WI38 (cell line): ENCODE measurements around the gene IFI30.

Experiments used
- H3K4me3 ChIP-seq: 2 replicates; pipeline ENCODE4 v1.5.1; 2011; ENCODE audit warnings: low read depth, mild to moderate bottlenecking, control low read depth, low read length
- TF ChIP-seq, protein P1 (sequence below): IDR thresholded peaks from 2 replicates; pipeline ENCODE4 v1.5.1; 2012; ENCODE audit warnings: low read depth, mild to moderate bottlenecking, control low read depth, low read length

Gene IFI30

DNA sequence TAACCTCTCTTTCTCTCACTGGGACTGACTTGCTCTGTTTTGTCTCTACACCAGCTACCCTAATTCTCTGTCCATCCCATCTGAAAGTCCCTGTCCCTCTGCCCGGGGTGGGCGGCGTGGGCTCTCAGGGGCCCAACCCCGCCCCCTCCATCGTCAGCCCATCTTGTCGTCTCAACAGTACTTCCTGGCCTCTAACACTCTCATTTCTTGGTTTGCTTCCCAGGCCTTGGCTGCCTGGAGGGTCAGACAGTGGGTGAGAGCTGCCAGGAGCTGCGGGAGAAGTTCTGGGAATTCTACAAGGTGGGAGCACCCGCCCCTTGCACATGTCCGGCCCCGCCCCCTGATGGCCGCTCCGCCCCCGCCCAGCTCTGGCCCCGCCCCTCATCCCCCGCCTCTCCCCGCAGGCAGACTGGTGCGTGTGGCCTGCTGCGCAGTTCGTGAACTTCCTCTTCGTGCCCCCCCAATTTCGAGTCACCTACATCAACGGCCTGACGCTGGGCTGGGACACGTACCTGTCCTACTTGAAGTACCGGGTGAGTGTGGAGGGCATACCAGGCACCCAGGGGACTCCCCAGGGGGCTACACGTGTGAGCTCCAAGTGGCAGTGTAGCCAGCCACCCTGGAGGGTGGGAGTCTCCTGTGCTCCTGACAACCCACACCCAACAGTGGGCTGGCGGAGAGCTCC is 21.1 kb downstream of the IFI30 start:
- TF ChIP-seq, protein P1, sequence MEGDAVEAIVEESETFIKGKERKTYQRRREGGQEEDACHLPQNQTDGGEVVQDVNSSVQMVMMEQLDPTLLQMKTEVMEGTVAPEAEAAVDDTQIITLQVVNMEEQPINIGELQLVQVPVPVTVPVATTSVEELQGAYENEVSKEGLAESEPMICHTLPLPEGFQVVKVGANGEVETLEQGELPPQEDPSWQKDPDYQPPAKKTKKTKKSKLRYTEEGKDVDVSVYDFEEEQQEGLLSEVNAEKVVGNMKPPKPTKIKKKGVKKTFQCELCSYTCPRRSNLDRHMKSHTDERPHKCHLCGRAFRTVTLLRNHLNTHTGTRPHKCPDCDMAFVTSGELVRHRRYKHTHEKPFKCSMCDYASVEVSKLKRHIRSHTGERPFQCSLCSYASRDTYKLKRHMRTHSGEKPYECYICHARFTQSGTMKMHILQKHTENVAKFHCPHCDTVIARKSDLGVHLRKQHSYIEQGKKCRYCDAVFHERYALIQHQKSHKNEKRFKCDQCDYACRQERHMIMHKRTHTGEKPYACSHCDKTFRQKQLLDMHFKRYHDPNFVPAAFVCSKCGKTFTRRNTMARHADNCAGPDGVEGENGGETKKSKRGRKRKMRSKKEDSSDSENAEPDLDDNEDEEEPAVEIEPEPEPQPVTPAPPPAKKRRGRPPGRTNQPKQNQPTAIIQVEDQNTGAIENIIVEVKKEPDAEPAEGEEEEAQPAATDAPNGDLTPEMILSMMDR, result no peak
- no peak overlapping the region for H3K4me3 ChIP-seq

DNA sequence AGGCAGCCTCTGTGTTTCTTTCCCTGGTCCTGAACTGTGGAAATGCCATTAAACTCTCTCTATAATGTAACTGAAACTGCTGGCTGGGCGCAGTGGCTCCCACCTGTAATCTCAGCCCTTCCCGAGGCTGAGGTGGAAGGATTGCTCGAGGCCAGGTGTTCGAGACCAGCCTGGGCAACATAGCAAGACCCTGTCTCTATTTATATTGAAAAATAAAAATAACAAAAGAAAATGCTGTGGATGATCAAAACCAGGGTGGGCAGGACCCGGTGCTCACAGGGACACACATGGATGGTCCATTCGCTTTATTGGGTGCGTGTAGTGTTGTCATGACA is 22.9 kb downstream of the IFI30 start:
- H3K4me3 ChIP-seq, result no peak overlapping the region
- TF ChIP-seq, protein P1, result no peak

DNA sequence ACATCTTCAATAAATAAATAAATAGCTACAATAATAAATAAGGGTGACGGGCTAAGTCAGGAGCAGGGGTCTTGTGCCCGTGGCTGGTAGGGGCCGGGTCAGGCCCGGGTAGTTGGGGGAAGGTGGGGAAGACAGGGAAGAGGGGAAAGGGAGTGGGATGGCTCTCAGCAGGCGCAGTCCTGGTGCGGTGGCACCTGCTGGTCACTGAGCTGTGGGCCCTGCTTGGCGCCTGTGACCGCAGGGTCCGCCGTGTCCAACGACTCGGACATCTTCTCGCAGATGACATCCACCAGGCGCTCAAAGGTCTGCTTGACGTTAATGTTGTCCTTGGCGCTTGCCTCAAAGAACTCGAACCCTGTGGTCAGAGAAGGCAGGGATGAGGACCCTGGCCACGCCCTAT is 23.7 kb downstream of the IFI30 start:
- no peak overlapping the region for H3K4me3 ChIP-seq
- TF ChIP-seq, protein P1, result no peak

DNA sequence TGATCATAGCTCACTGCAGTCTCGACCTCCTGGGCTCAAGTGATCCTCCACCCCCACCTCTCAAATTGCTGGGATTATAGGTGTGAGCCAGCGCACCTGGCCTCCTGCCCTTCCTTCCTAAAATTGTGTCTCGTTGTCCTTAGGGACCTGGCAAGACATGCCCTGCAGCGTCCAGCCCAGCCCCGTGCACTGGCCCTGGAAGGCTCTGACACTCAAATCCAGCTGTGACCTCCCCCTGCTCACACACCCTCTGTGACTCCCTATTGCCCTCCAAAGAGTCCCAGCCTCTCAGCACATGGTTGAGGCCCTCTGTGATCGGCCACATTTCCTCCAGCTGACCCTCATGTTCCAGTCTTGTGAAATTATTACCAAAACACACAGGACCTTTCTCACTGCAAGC is 24.3 kb downstream of the IFI30 start:
- H3K4me3 ChIP-seq, result no peak overlapping the region
- TF ChIP-seq, protein P1, result no peak

DNA sequence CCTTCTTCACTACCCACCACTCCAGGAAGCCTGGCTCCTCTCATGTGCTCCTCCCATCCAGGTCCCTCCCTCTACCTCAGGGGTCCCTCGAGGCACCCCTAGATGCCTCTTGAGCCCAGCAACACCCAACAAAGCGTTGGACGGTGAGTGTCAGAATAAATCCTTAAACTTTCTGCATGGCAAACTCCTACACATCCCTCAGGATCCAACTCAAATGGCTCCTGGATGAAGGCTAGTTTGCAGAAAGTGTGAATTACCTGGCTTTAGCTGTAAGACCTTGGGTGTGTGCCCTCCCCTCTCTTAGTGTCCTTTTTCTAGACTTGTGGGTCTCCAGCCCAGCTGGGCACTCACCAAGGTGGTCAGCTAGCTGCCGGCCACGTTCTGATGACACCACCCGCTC is 24.8 kb downstream of the IFI30 start:
- H3K4me3 ChIP-seq, result no peak overlapping the region
- TF ChIP-seq, protein P1, result no peak

DNA sequence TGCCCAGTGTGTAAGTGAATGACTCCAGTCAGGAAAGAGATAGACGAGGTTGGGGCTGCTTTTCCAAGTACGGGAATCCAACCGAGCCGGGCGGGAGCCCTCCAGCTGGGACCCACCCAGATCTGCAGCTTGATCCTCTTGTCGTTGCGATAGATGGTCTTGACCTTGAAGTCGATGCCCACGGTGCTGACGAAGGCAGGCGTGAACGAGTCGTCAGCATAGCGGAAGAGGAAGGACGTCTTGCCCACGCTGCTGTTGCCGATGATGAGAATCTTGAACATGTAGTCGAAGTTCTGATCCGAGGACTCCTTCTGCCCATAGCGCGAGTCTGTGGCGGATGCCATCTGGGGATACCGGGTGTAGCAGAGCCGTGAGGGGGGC is 28.8 kb downstream of the IFI30 start:
- TF ChIP-seq, protein P1, result no peak
- H3K4me3 ChIP-seq, result no peak overlapping the region

DNA sequence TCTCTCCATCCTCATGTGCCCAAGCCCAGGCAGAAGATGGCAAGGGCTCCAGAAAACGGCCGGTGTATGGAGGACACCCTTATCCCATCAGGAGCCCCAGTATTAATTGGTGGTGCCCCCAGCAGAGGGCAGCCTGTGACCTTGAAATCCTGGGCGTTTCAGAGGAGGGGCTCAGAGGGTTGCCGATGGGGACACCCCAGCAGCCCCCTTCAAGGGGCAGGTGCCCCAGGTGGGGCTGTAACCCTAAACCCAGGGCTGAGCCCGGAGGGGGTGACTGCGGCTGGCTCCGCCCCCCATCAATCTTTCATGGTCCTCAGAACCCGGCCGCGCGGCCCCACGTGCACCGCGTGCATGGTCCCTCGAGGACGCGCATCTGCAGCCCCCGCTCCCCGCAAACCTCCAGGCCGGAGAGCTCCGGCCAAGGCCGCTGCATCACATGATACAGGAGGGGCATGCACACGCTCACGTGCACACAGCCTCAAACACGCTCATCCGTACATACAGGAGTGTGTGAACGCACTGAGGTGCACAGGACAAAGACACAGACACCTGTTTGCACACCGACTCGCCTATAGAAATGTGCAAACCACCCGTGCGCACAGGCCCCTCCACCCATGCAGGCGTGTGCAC is 29.3 kb downstream of the IFI30 start:
- TF ChIP-seq, protein P1, result peak; percentile 30; the same call in 1 of the 2 replicates
- peak overlapping the region; percentile 73 for H3K4me3 ChIP-seq
